ENCODE results near the gene SERPINA4. TPM values are rescaled to one million over a fixed set of nuclear protein-coding genes. Genes with fewer than 3 reads are reported as not detected.

Gene SERPINA4
- total RNA-seq, 4 donors from 2014 or later: 0.13 to 0.26 TPM; not detected in 2

GRCh38 chr14:94544726-94545125, 16.5 kb upstream of the SERPINA4 start:
- ATAC-seq: no peak
- no peak for TF ChIP-seq POLR2A (IDR thresholded peaks at IDR 0.05)
- TF ChIP-seq CTCF (IDR thresholded peaks at IDR 0.05 in 4 of 5, conservative IDR thresholded peaks at IDR 0.05 in 1 of 5): no peak
- Histone ChIP-seq H3K27me3 (no peaks in the 10 kb centered on the region), H3K36me3 (no peaks in the 10 kb centered on the region), H3K9me3 (no peaks in the 10 kb centered on the region), H3K27ac (no peak overlapping the region), H3K4me1 (no peaks in the 10 kb centered on the region), H3K4me3 (no peak overlapping the region)
- DNase-seq: no peak
- in situ Hi-C loops (cut with MboI; ENCODE audit: low sequenced_read_pairs in 4 of 4): no loop called here
- intact Hi-C loops (cut with DNase I; ENCODE audit: low total_unique reads): no loop called here

GRCh38 chr14:94545131-94545841, 16.0 kb upstream of the SERPINA4 start:
- Histone ChIP-seq H3K27ac (no peak overlapping the region), H3K27me3 (no peaks in the 10 kb centered on the region), H3K4me3 (no peak overlapping the region), H3K9me3 (no peaks in the 10 kb centered on the region), H3K36me3 (no peaks in the 10 kb centered on the region), H3K4me1 (no peaks in the 10 kb centered on the region)
- TF ChIP-seq CTCF (IDR thresholded peaks at IDR 0.05 in 4 of 5, conservative IDR thresholded peaks at IDR 0.05 in 1 of 5) (no peak), POLR2A (IDR thresholded peaks at IDR 0.05) (no peak)
- in situ Hi-C loops (cut with MboI; ENCODE audit: low sequenced_read_pairs in 4 of 4): no loop called here
- ATAC-seq (no peak), DNase-seq (no peak)
- intact Hi-C loops (cut with DNase I; ENCODE audit: low total_unique reads): no loop called here

- no peaks in the 10 kb centered on the region for H3K36me3 ChIP-seq
- DNase-seq: no peak
- H3K9me3 ChIP-seq: no peaks in the 10 kb centered on the region
- in situ Hi-C loops (cut with MboI; ENCODE audit: low sequenced_read_pairs in 4 of 4) (no loop called here), intact Hi-C loops (cut with DNase I; ENCODE audit: low total_unique reads) (no loop called here)
- no peak overlapping the region for H3K27ac ChIP-seq
- no peak overlapping the region for H3K4me3 ChIP-seq
- TF ChIP-seq POLR2A (IDR thresholded peaks at IDR 0.05) (no peak), CTCF (IDR thresholded peaks at IDR 0.05 in 4 of 5, conservative IDR thresholded peaks at IDR 0.05 in 1 of 5) (no peak)
- H3K4me1 ChIP-seq: no peaks in the 10 kb centered on the region
- ATAC-seq: no peak
- no peaks in the 10 kb centered on the region for H3K27me3 ChIP-seq
Observed at GRCh38 chr14:94547151-94547680, 14.0 kb upstream of the SERPINA4 start.

GRCh38 chr14:94547726-94548125, 13.5 kb upstream of the SERPINA4 start:
- Histone ChIP-seq H3K4me1 (no peaks in the 10 kb centered on the region), H3K4me3 (no peak overlapping the region), H3K36me3 (no peaks in the 10 kb centered on the region), H3K27ac (no peak overlapping the region), H3K9me3 (no peaks in the 10 kb centered on the region), H3K27me3 (no peaks in the 10 kb centered on the region)
- in situ Hi-C loops (cut with MboI; ENCODE audit: low sequenced_read_pairs in 4 of 4) (no loop called here), intact Hi-C loops (cut with DNase I; ENCODE audit: low total_unique reads) (no loop called here)
- no peak for DNase-seq
- TF ChIP-seq CTCF (IDR thresholded peaks at IDR 0.05 in 4 of 5, conservative IDR thresholded peaks at IDR 0.05 in 1 of 5): no peak
- TF ChIP-seq POLR2A (IDR thresholded peaks at IDR 0.05): no peak
- ATAC-seq: no peak
